Large intestine (tissue), 12 donors: ENCODE data around the gene TMEM184A. TPM values are rescaled to one million over a fixed set of nuclear protein-coding genes. Genes with fewer than 3 reads are reported as not detected.

Source experiments
- DNase-seq, 2 donors: peaks; one replicate each; pipeline versions ENCODE4 v3.0.0 to v3.0.0-alpha.2; 2013
- H3K27ac ChIP-seq: one replicate; pipeline ENCODE4 v1.5.1; 2013; ENCODE audit warnings: low read length
- H3K27me3 ChIP-seq: 2 replicates; pipeline ENCODE4 v1.6.1; 2013; ENCODE audit warnings: low read length; ENCODE audit not compliant: control insufficient read depth, insufficient read depth
- H3K36me3 ChIP-seq: 2 replicates; pipeline ENCODE4 v1.6.1; 2013; ENCODE audit warnings: low read length; ENCODE audit not compliant: control insufficient read depth, insufficient read depth
- H3K4me1 ChIP-seq: one replicate; pipeline ENCODE4 v1.6.1; 2013; ENCODE audit warnings: low read length; ENCODE audit not compliant: control insufficient read depth, insufficient read depth
- H3K4me3 ChIP-seq: one replicate; pipeline ENCODE4 v1.5.1; 2013; ENCODE audit warnings: low read length
- H3K9me3 ChIP-seq: one replicate; pipeline ENCODE4 v1.6.1; 2013; ENCODE audit warnings: mild to moderate bottlenecking, low read depth, low read length, moderate library complexity; ENCODE audit not compliant: control insufficient read depth
- WGBS: methylation state at CpG from one replicate; pipeline ENCODE4 v1.1.5; 2013; ENCODE audit warnings: low lambda C conversion rate; ENCODE audit not compliant: insufficient coverage; 5-methylcytosine and 5-hydroxymethylcytosine counted together
- long read RNA-seq, 11 donors: transcript quantifications; one replicate each; lab custom pipeline, GENCODE V29; 2026
- polyA plus RNA-seq: library from polyadenylated mRNA; unstranded; fragments of 120-200 nt; gene quantifications from one replicate; pipeline ENCODE4 v1.2.1, GENCODE V29; 2013

The TMEM184A gene
- polyA plus RNA-seq = 58.6 TPM
- long read RNA-seq, donor 1, partial matches to known transcripts = 0 of 1 reads
- long read RNA-seq, donor 1, other reads (novel, unspliced or antisense) = 0 of 1 reads
- long read RNA-seq, donor 2, full-length matches to known transcripts = 10 of 15 reads
- long read RNA-seq, donor 2, partial matches to known transcripts = 5 of 15 reads
- long read RNA-seq, donor 2, other reads (novel, unspliced or antisense) = 0 of 15 reads
- long read RNA-seq, donor 3, full-length matches to known transcripts = 4 of 10 reads
- long read RNA-seq, donor 3, partial matches to known transcripts = 6 of 10 reads
- long read RNA-seq, donor 3, other reads (novel, unspliced or antisense) = 0 of 10 reads
- long read RNA-seq, donor 4 = 0 reads
- long read RNA-seq, donor 5, full-length matches to known transcripts = 3 of 3 reads
- long read RNA-seq, donor 5, partial matches to known transcripts = 0 of 3 reads
- long read RNA-seq, donor 5, other reads (novel, unspliced or antisense) = 0 of 3 reads
- long read RNA-seq, donor 6, full-length matches to known transcripts = 4 of 4 reads
- long read RNA-seq, donor 6, partial matches to known transcripts = 0 of 4 reads
- long read RNA-seq, donor 6, other reads (novel, unspliced or antisense) = 0 of 4 reads
- long read RNA-seq, donor 7 = 0 reads
- long read RNA-seq, donor 8, full-length matches to known transcripts = 7 of 7 reads
- long read RNA-seq, donor 8, partial matches to known transcripts = 0 of 7 reads
- long read RNA-seq, donor 8, other reads (novel, unspliced or antisense) = 0 of 7 reads
- long read RNA-seq, donor 9, partial matches to known transcripts = 13 of 14 reads
- long read RNA-seq, donor 9, other reads (novel, unspliced or antisense) = 0 of 14 reads
- long read RNA-seq, donor 10, full-length matches to known transcripts = 5 of 5 reads
- long read RNA-seq, donor 10, partial matches to known transcripts = 0 of 5 reads
- long read RNA-seq, donor 10, other reads (novel, unspliced or antisense) = 0 of 5 reads
- long read RNA-seq, donor 11, partial matches to known transcripts = 0 of 1 reads
- long read RNA-seq, donor 11, other reads (novel, unspliced or antisense) = 0 of 1 reads

- peaks cover 38% of the 10 kb centered on the region for H3K4me1 ChIP-seq
- H3K4me3 ChIP-seq = peak within 1 kb of the TSS; percentile 53
- whole genome bisulfite sequencing = no CpG with 5 or more reads among the region's 23 CpGs
- DNase-seq = peak; percentile 95 to 98
- peak within 1 kb of the TSS; percentile 99 for H3K27ac ChIP-seq
- peaks cover 8% of the 10 kb centered on the region for H3K36me3 ChIP-seq
- no peaks in the 10 kb centered on the region for H3K27me3 ChIP-seq
- no peaks in the 10 kb centered on the region for H3K9me3 ChIP-seq
Observed at GRCh38 chr7:1555813-1556543, at the start of gene TMEM184A. Gene TMEM184A, minus strand, starts transcription at chr7:1556205. Its CDS starts 721 bp downstream, at chr7:1555484.

DNA sequence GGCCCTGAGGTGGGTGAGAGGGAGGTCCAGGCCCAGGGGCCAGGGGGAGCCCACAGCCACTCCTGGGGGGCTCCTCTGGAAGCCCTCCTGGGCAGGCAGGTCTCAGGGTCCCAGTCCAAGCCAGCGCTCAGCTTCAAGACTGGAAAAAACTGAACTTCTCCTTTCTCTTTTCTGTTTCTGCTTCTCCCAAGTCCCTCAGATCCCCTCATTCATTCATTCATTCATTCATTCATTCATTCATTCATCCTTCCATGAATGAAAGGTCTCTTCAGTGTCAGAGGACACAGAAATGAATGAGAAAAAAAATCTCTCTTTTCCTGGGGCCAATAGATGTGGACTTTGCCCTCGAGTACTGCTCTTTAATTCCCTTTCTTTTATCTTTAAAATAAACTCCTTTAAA, 48.4 kb upstream of the TMEM184A start:
- H3K4me3 ChIP-seq = no peak overlapping the region
- no CpG with 5 or more reads among the region's 2 CpGs for WGBS
- H3K27ac ChIP-seq = no peak overlapping the region
- DNase-seq = no peak
- no peaks in the 10 kb centered on the region for H3K4me1 ChIP-seq
- H3K27me3 ChIP-seq = peaks cover 12% of the 10 kb centered on the region
- H3K9me3 ChIP-seq = no peaks in the 10 kb centered on the region
- H3K36me3 ChIP-seq = no peaks in the 10 kb centered on the region

DNA sequence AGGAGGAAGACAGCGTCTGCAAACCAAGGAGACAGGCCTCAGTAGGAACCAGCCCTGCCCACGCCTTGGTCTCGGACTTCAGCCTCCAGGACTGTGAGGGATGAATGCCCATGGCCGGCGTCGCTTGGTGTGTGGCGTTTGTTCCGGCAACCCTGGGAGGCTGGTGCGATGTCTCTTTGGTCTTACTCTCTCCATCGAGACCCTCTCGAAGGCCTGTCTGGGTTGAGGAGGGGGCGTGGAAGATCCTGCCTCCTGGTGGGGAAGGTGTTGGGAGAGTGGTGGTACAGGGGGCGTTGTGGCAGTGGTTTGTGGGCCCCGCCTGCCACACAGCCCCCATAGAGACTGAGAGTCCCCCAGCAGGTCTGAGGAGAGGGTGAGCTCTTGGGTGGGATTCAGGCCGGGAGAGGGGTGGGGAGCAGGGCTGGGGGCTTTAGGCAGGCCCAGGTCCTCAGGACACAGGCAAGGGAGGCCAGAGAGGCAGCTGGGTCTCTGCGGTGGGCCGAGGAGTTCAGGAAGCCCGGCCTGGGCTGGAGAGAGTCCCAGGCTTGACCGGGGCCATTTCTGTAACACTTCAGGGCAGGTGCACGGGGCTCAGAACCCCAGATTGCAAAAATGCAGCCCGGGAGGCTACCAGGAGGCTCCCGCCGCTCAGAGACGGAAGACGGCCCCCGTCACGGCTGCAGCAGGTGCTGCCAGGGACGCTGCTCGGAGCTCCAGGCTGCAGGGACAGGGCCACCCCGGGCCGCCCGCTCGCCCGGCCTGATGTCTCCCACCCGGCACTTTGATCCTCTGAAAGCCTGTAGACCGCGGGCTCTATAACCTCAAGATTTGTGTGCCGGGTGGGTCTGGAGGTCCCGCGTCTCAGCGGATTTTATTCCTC, 47.6 kb upstream of the TMEM184A start:
- H3K27ac ChIP-seq = no peak overlapping the region
- no peaks in the 10 kb centered on the region for H3K36me3 ChIP-seq
- no peaks in the 10 kb centered on the region for H3K4me1 ChIP-seq
- DNase-seq = no peak
- no CpG with 5 or more reads among the region's 41 CpGs for WGBS
- no peaks in the 10 kb centered on the region for H3K9me3 ChIP-seq
- no peak overlapping the region for H3K4me3 ChIP-seq
- peaks cover 12% of the 10 kb centered on the region for H3K27me3 ChIP-seq

GRCh38 chr7:1602386-1602785, 46.4 kb upstream of the TMEM184A start:
- H3K9me3 ChIP-seq = no peaks in the 10 kb centered on the region
- no peaks in the 10 kb centered on the region for H3K36me3 ChIP-seq
- no peak overlapping the region for H3K4me3 ChIP-seq
- H3K27me3 ChIP-seq = peaks cover 8% of the 10 kb centered on the region
- WGBS = no CpG with 5 or more reads among the region's 15 CpGs
- DNase-seq = no peak
- H3K4me1 ChIP-seq = no peaks in the 10 kb centered on the region
- H3K27ac ChIP-seq = no peak overlapping the region

- Histone ChIP-seq H3K36me3 (no peaks in the 10 kb centered on the region), H3K27me3 (peaks cover 8% of the 10 kb centered on the region), H3K9me3 (no peaks in the 10 kb centered on the region), H3K27ac (no peak overlapping the region), H3K4me1 (no peaks in the 10 kb centered on the region), H3K4me3 (no peak overlapping the region)
- no peak for DNase-seq
- no CpG with 5 or more reads among the region's 24 CpGs for WGBS
Observed at GRCh38 chr7:1601956-1602355, 46.0 kb upstream of the TMEM184A start.

GRCh38 chr7:1599640-1600395, 43.8 kb upstream of the TMEM184A start:
- WGBS = no CpG with 5 or more reads among the region's 29 CpGs
- H3K4me1 ChIP-seq = no peaks in the 10 kb centered on the region
- no peak for DNase-seq
- no peaks in the 10 kb centered on the region for H3K9me3 ChIP-seq
- no peak overlapping the region for H3K27ac ChIP-seq
- H3K4me3 ChIP-seq = no peak overlapping the region
- H3K36me3 ChIP-seq = no peaks in the 10 kb centered on the region
- peaks cover 5% of the 10 kb centered on the region for H3K27me3 ChIP-seq

GRCh38 chr7:1598961-1599639, 43.1 kb upstream of the TMEM184A start:
- H3K27me3 ChIP-seq = peaks cover 2% of the 10 kb centered on the region
- H3K4me1 ChIP-seq = no peaks in the 10 kb centered on the region
- DNase-seq = no peak
- H3K36me3 ChIP-seq = no peaks in the 10 kb centered on the region
- no peaks in the 10 kb centered on the region for H3K9me3 ChIP-seq
- no peak overlapping the region for H3K27ac ChIP-seq
- no peak overlapping the region for H3K4me3 ChIP-seq
- no CpG with 5 or more reads among the region's 12 CpGs for WGBS

DNA sequence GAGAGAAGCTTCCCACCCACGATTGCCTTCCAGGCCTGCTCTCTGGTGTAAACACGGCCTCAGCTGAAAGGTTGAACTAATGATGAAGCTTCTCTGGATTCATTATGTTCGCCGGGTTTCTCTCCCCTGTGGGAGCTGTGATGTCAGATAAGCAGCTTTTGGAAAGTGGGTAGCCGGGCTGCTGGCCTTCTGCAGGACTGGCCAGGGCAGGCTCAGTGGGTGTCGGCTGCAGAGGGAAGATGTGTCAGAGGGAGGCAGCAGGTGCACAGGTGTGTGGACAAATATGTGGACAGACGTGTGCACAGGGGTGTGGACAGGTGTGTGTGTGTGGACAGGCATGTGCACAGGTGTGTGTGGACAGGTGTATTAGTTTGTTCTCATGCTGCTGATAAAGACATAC, 42.3 kb upstream of the TMEM184A start:
- H3K27ac ChIP-seq = no peak overlapping the region
- no CpG with 5 or more reads among the region's 7 CpGs for WGBS
- no peaks in the 10 kb centered on the region for H3K4me1 ChIP-seq
- H3K27me3 ChIP-seq = no peaks in the 10 kb centered on the region
- no peaks in the 10 kb centered on the region for H3K36me3 ChIP-seq
- no peaks in the 10 kb centered on the region for H3K9me3 ChIP-seq
- no peak overlapping the region for H3K4me3 ChIP-seq
- no peak for DNase-seq
